ENCODE data around the gene GHR.

Gene GHR

GRCh38 chr5:42566652-42567295 is 143.5 kb downstream of the GHR start:
- no peak overlapping the region for H3K27ac ChIP-seq (replicated peaks)
- no peaks in the 10 kb centered on the region for H3K27me3 ChIP-seq (ENCODE audit: insufficient read depth, poor library complexity, severe bottlenecking)
- no peak for DNase-seq (ENCODE audit: low read depth in 1 of 2, low spot score in 1 of 2)
- TF ChIP-seq POLR2AphosphoS5 (IDR thresholded peaks at IDR 0.05; ENCODE audit: low read depth): no peak
- no peak for TF ChIP-seq REST (IDR thresholded peaks at IDR 0.05; ENCODE audit: insufficient replicate concordance, low read depth)
- no peak for TF ChIP-seq GABPA (IDR thresholded peaks at IDR 0.05; ENCODE audit: low read depth)
- TF ChIP-seq SPI1 (IDR thresholded peaks at IDR 0.05; ENCODE audit: borderline replicate concordance, low read depth): no peak
- TF ChIP-seq CTCF (IDR thresholded peaks at IDR 0.05; ENCODE audit: insufficient read depth, low read length): no peak
- no peak overlapping the region for H3K4me3 ChIP-seq (replicated peaks; ENCODE audit: insufficient read depth, low read length)

- TF ChIP-seq SPI1 (IDR thresholded peaks at IDR 0.05; ENCODE audit: borderline replicate concordance, low read depth) (peak; percentile 69), POLR2AphosphoS5 (IDR thresholded peaks at IDR 0.05; ENCODE audit: low read depth) (no peak)
- no peak for DNase-seq (ENCODE audit: low read depth in 1 of 2, low spot score in 1 of 2)
- no peak overlapping the region for H3K4me3 ChIP-seq (replicated peaks; ENCODE audit: insufficient read depth, low read length)
- no peaks in the 10 kb centered on the region for H3K27me3 ChIP-seq (ENCODE audit: insufficient read depth, poor library complexity, severe bottlenecking)
- no peak overlapping the region for H3K27ac ChIP-seq (replicated peaks)
Measured at GRCh38 chr5:42569325-42569724, 146.1 kb downstream of the GHR start.

- H3K27ac ChIP-seq (replicated peaks): no peak overlapping the region
- H3K4me3 ChIP-seq (replicated peaks; ENCODE audit: insufficient read depth, low read length): no peak overlapping the region
- no peaks in the 10 kb centered on the region for H3K27me3 ChIP-seq (ENCODE audit: insufficient read depth, poor library complexity, severe bottlenecking)
- no peak for DNase-seq (ENCODE audit: low read depth in 1 of 2, low spot score in 1 of 2)
- TF ChIP-seq GABPA (IDR thresholded peaks at IDR 0.05; ENCODE audit: low read depth): no peak
- TF ChIP-seq REST (IDR thresholded peaks at IDR 0.05; ENCODE audit: insufficient replicate concordance, low read depth): no peak
- TF ChIP-seq CTCF (IDR thresholded peaks at IDR 0.05; ENCODE audit: insufficient read depth, low read length): no peak
- TF ChIP-seq SPI1 (IDR thresholded peaks at IDR 0.05; ENCODE audit: borderline replicate concordance, low read depth): no peak
- no peak for TF ChIP-seq POLR2AphosphoS5 (IDR thresholded peaks at IDR 0.05; ENCODE audit: low read depth)
Measured at GRCh38 chr5:42569953-42570548, 146.8 kb downstream of the GHR start.

- Histone ChIP-seq H3K4me3 (replicated peaks; ENCODE audit: insufficient read depth, low read length) (no peak overlapping the region), H3K27ac (replicated peaks) (no peak overlapping the region), H3K27me3 (ENCODE audit: insufficient read depth, poor library complexity, severe bottlenecking) (no peaks in the 10 kb centered on the region)
- TF ChIP-seq CTCF (IDR thresholded peaks at IDR 0.05; ENCODE audit: insufficient read depth, low read length) (no peak), REST (IDR thresholded peaks at IDR 0.05; ENCODE audit: insufficient replicate concordance, low read depth) (no peak), SPI1 (IDR thresholded peaks at IDR 0.05; ENCODE audit: borderline replicate concordance, low read depth) (no peak), GABPA (IDR thresholded peaks at IDR 0.05; ENCODE audit: low read depth) (no peak), POLR2AphosphoS5 (IDR thresholded peaks at IDR 0.05; ENCODE audit: low read depth) (no peak)
- no peak for DNase-seq (ENCODE audit: low read depth in 1 of 2, low spot score in 1 of 2)
Measured at GRCh38 chr5:42570966-42571960, 148.0 kb downstream of the GHR start.

All from HL-60 (cell line).